PC-3 (cell line): ENCODE data around the gene NAB1.

Experiments used
- EZH2 ChIP-seq: fragments of 300-600 bp; sonication (generic); IDR thresholded peaks from one replicate; pipeline ENCODE4 v1.6.1; 2017; ENCODE audit warnings: antibody characterized with exemption, mild to moderate bottlenecking, low read length; ENCODE audit not compliant: unreplicated experiment
- TF ChIP-seq, protein P1 (sequence below): fragments of 300-600 bp; sonication (generic); conservative IDR thresholded peaks from 2 replicates; pipeline ENCODE4 v1.5.1; 2017; ENCODE audit warnings: antibody characterized with exemption, low read depth, mild to moderate bottlenecking, low read length

DNA sequence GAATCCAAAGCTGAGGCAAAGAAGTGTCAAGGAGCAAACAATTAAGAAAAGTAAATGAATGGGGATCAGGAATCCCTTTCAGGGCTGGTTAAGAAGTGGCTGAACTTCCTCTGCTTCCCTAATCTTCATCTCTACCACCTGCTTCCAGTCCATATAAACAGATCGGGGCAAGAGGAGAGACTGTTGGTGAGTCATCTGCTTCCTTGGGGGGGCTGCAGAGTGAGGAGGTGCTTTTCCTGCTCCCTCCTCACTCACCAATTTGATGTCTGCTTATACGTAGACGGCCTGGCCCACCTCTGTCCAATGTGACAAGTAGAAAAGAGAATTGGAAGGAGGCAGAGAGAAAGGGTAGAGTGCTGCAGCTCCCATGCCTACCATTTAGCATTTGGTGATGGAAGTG lies 68.4 kb downstream of the NAB1 start:
- TF ChIP-seq, protein P1, sequence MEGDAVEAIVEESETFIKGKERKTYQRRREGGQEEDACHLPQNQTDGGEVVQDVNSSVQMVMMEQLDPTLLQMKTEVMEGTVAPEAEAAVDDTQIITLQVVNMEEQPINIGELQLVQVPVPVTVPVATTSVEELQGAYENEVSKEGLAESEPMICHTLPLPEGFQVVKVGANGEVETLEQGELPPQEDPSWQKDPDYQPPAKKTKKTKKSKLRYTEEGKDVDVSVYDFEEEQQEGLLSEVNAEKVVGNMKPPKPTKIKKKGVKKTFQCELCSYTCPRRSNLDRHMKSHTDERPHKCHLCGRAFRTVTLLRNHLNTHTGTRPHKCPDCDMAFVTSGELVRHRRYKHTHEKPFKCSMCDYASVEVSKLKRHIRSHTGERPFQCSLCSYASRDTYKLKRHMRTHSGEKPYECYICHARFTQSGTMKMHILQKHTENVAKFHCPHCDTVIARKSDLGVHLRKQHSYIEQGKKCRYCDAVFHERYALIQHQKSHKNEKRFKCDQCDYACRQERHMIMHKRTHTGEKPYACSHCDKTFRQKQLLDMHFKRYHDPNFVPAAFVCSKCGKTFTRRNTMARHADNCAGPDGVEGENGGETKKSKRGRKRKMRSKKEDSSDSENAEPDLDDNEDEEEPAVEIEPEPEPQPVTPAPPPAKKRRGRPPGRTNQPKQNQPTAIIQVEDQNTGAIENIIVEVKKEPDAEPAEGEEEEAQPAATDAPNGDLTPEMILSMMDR: no peak
- TF ChIP-seq EZH2: no peak
